DMS153 (cell line): Measurements from ENCODE around the gene MED27.
A peak's percentile ranks its signal among the peaks of the same experiment; 100 is the strongest.
"Not testable (repeated sequence)": the region's sequence is repeated elsewhere in the genome, so short reads cannot be mapped to it uniquely, and the experiment has no call there.

ENCODE experiments used
- DNase-seq: peaks from one replicate; lab custom pipeline; 2025; lab: John Stamatoyannopoulos, UW

MED27 gene

GRCh38 chr9:132015866-132016265 lies 63.8 kb downstream of the MED27 start:
- DNase-seq: no peak

GRCh38 chr9:132014218-132014805 lies 65.4 kb downstream of the MED27 start:
- DNase-seq: no peak

- DNase-seq: no peak
These were observed 66.8 kb downstream of the MED27 start for GRCh38 chr9:132012704-132013357.

- no peak for DNase-seq
These were observed 67.8 kb downstream of the MED27 start for GRCh38 chr9:132011896-132012295.

GRCh38 chr9:132011309-132011708 lies 68.4 kb downstream of the MED27 start:
- DNase-seq: no peak

- DNase-seq: not testable (repeated sequence)
These were observed 69.5 kb downstream of the MED27 start for GRCh38 chr9:132010201-132010600.

- peak; percentile 28 for DNase-seq
These were observed 70.5 kb downstream of the MED27 start for GRCh38 chr9:132008855-132009812.

GRCh38 chr9:132008184-132008803 lies 71.4 kb downstream of the MED27 start:
- no peak for DNase-seq

- DNase-seq: no peak
These were observed 72.2 kb downstream of the MED27 start for GRCh38 chr9:132007371-132008025.

- DNase-seq: peak; percentile 79
These were observed 72.8 kb downstream of the MED27 start for GRCh38 chr9:132006677-132007370.

GRCh38 chr9:132005899-132006298 lies 73.8 kb downstream of the MED27 start:
- no peak for DNase-seq

GRCh38 chr9:132004323-132004722 lies 75.3 kb downstream of the MED27 start:
- DNase-seq: no peak

GRCh38 chr9:132003896-132004295 lies 75.8 kb downstream of the MED27 start:
- DNase-seq: no peak

- DNase-seq: no peak
These were observed 76.4 kb downstream of the MED27 start for GRCh38 chr9:132003319-132003704.

- DNase-seq: no peak
These were observed 76.9 kb downstream of the MED27 start for GRCh38 chr9:132002643-132003318.

GRCh38 chr9:132001567-132001966 lies 78.1 kb downstream of the MED27 start:
- no peak for DNase-seq

GRCh38 chr9:132000659-132001058 lies 79.0 kb downstream of the MED27 start:
- no peak for DNase-seq

- no peak for DNase-seq
These were observed 79.7 kb downstream of the MED27 start for GRCh38 chr9:131999692-132000551.

- no peak for DNase-seq
These were observed 81.9 kb downstream of the MED27 start for GRCh38 chr9:131997779-131998178.

- DNase-seq: no peak
These were observed 82.6 kb downstream of the MED27 start for GRCh38 chr9:131997076-131997475.
